GM19455 (cell line): Measurements from ENCODE around the gene ACTRT1.

Experiments used
- ATAC-seq: cut with Tn5 transposase; IDR thresholded peaks from one replicate; pipeline ENCODE4 v1.9.1; 2021; ENCODE audit not compliant: unreplicated experiment

Gene ACTRT1

GRCh38 chrX:128052303-128052702 lies at the start of gene ACTRT1:
ACTRT1 (minus strand) TSS chrX:128052403; CDS start chrX:128052206, 197 bp downstream.
- no peak for ATAC-seq

DNA sequence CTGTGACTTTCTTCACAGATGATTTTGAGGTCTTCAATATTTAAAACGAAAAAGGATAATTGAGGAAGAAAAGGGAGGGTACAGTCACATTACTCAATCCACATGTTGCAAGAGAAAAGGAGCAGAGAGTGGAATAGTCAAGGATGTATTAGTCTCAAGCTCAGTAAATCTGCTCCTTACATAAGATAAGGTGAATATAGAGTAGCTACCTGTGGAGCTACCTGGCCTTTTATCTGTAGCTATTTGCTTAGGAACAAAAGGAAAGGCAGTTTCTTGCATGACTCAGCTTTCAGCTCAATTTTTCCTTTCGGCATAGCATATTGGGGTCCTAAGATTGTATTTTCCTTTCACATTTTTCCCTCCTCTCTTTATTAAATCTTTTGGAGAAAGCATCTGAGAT lies 26.3 kb upstream of the ACTRT1 start:
- no peak for ATAC-seq

GRCh38 chrX:128057421-128057820 lies 5.2 kb upstream of the ACTRT1 start:
- ATAC-seq = no peak

GRCh38 chrX:128051526-128051925 lies 677 bp downstream of the ACTRT1 start:
- ATAC-seq = no peak

DNA sequence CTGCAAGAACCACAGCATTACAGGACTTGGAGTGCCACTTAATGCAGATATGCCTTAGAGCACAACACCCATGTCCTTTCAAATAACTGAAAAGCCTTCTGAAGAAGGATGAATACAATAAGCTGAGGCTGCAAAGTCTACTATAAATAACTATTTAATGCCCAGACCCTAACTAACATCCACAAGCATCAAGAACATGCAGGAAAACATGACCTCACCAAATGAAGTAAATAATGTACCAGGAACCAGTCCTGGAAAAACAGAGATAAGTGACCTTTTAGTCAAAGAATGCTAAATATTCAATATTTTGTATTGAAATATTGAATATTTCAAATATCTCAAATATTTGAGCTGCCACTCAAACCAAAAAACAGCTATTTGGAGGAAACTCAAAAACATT lies 16.9 kb downstream of the ACTRT1 start:
- no peak for ATAC-seq

- ATAC-seq = no peak
These were observed 30.6 kb downstream of the ACTRT1 start for GRCh38 chrX:128021566-128021965.

DNA sequence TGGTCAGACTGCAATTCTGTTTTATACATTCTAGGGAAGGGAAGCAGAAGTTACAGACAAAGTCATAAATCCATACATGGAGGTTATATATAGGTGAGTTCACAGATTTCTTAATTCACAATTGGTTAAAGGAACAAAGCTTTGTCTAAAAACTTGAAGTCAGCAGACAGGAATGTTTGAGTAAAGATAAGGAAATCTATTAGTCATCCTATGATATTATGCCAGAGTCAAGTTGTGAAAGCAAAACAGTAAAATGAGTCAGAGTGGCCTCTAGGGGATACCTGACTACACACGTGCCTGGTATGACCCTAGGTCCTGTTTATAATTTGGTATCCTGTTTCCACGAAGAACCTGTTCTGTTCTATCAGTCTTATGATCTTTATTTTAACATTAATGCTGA lies 31.5 kb downstream of the ACTRT1 start:
- no peak for ATAC-seq

- no peak for ATAC-seq
These were observed 33.0 kb downstream of the ACTRT1 start for GRCh38 chrX:128019218-128019617.

GRCh38 chrX:128012015-128012414 lies 40.2 kb downstream of the ACTRT1 start:
- no peak for ATAC-seq

GRCh38 chrX:128007882-128008281 lies 44.3 kb downstream of the ACTRT1 start:
- ATAC-seq = no peak
